ENCODE results near the gene DSEL.

Gene DSEL

GRCh38 chr18:67500522-67501205, 15.9 kb downstream of the DSEL start:
- peak; percentile 10 for DNase-seq

- no peak for DNase-seq
These were observed 20.1 kb downstream of the DSEL start for GRCh38 chr18:67496469-67496868.

- no peak for DNase-seq
These were observed 30.0 kb downstream of the DSEL start for GRCh38 chr18:67486534-67486933.

- DNase-seq = no peak
These were observed 30.9 kb downstream of the DSEL start for GRCh38 chr18:67485655-67486054.

GRCh38 chr18:67484458-67484857, 32.1 kb downstream of the DSEL start:
- DNase-seq = no peak

- DNase-seq = no peak
These were observed 32.6 kb downstream of the DSEL start for GRCh38 chr18:67483952-67484351.

GRCh38 chr18:67483237-67483636, 33.3 kb downstream of the DSEL start:
- DNase-seq = no peak

- DNase-seq = no peak
These were observed 38.3 kb downstream of the DSEL start for GRCh38 chr18:67478249-67478648.

- DNase-seq = no peak
These were observed 39.0 kb downstream of the DSEL start for GRCh38 chr18:67477522-67477921.

GRCh38 chr18:67476585-67476984, 39.9 kb downstream of the DSEL start:
- DNase-seq = no peak

- no peak for DNase-seq
These were observed 40.8 kb downstream of the DSEL start for GRCh38 chr18:67475673-67476072.

- no peak for DNase-seq
These were observed 48.5 kb downstream of the DSEL start for GRCh38 chr18:67468038-67468437.

- no peak for DNase-seq
These were observed 49.3 kb downstream of the DSEL start for GRCh38 chr18:67467188-67467587.

- no peak for DNase-seq
These were observed 52.0 kb downstream of the DSEL start for GRCh38 chr18:67464499-67464898.

GRCh38 chr18:67463829-67464228, 52.7 kb downstream of the DSEL start:
- DNase-seq = no peak

GRCh38 chr18:67456711-67457110, 59.8 kb downstream of the DSEL start:
- DNase-seq = no peak
